ENCODE results near the gene MFAP4. TPM values are rescaled to one million over a fixed set of nuclear protein-coding genes. Genes with fewer than 3 reads are reported as not detected.

Gene MFAP4
- polyA plus RNA-seq, 1 donor from 2014 or later, result not detected

DNA sequence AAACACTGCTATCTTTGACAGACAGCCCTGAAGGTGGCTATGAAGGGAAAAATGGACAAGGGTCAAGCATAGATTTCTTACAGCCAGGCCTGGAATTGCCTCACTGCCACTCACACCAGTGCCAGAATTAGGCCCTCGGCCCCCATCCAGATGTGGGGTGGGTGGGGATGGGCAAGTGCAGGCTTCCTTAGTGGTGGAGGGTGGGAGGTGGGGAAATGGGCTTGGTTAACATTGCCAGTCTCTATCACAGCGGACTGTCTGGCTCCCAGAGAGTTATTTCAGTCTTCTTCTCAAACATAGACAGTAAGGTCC is 49.3 kb downstream of the MFAP4 start:
- Histone ChIP-seq H4K20me1 (ENCODE audit: insufficient read depth) (no peaks in the 10 kb centered on the region), H3K9ac (ENCODE audit: low read length) (no peak overlapping the region), H3K79me2 (replicated peaks; ENCODE audit: insufficient read depth, low read length) (no peaks in the 10 kb centered on the region), H3K4me3 (ENCODE audit: low read length) (no peak overlapping the region), H2AFZ (ENCODE audit: low read depth, low read length) (no peak overlapping the region), H3K27ac (ENCODE audit: low read length) (no peak overlapping the region), H3K27me3 (ENCODE audit: insufficient read depth, low read depth, low read length) (no peaks in the 10 kb centered on the region), H3K9me2 (ENCODE audit: insufficient read depth, low read length) (no peaks in the 10 kb centered on the region), H3F3A (ENCODE audit: insufficient read depth, low read length, poor library complexity, severe bottlenecking) (no peaks in the 10 kb centered on the region), H3K36me3 (ENCODE audit: insufficient read depth, low read length) (no peaks in the 10 kb centered on the region), H3K4me2 (ENCODE audit: low read length) (no peak overlapping the region), H3K9me3 (ENCODE audit: low read length) (no peaks in the 10 kb centered on the region)
- TF ChIP-seq EZH2 (IDR thresholded peaks at IDR 0.05; ENCODE audit: borderline replicate concordance, insufficient read depth, low read length, poor library complexity, severe bottlenecking), result no peak
- TF ChIP-seq EP300 (conservative IDR thresholded peaks at IDR 0.05; ENCODE audit: poor library complexity, severe bottlenecking), result no peak
- TF ChIP-seq SMC3 (conservative IDR thresholded peaks at IDR 0.05; ENCODE audit: poor library complexity), result no peak
- TF ChIP-seq MXI1 (conservative IDR thresholded peaks at IDR 0.05; ENCODE audit: poor library complexity, severe bottlenecking), result no peak
- TF ChIP-seq POLR2AphosphoS5 (IDR thresholded peaks at IDR 0.05), result no peak
- TF ChIP-seq, protein P1, sequence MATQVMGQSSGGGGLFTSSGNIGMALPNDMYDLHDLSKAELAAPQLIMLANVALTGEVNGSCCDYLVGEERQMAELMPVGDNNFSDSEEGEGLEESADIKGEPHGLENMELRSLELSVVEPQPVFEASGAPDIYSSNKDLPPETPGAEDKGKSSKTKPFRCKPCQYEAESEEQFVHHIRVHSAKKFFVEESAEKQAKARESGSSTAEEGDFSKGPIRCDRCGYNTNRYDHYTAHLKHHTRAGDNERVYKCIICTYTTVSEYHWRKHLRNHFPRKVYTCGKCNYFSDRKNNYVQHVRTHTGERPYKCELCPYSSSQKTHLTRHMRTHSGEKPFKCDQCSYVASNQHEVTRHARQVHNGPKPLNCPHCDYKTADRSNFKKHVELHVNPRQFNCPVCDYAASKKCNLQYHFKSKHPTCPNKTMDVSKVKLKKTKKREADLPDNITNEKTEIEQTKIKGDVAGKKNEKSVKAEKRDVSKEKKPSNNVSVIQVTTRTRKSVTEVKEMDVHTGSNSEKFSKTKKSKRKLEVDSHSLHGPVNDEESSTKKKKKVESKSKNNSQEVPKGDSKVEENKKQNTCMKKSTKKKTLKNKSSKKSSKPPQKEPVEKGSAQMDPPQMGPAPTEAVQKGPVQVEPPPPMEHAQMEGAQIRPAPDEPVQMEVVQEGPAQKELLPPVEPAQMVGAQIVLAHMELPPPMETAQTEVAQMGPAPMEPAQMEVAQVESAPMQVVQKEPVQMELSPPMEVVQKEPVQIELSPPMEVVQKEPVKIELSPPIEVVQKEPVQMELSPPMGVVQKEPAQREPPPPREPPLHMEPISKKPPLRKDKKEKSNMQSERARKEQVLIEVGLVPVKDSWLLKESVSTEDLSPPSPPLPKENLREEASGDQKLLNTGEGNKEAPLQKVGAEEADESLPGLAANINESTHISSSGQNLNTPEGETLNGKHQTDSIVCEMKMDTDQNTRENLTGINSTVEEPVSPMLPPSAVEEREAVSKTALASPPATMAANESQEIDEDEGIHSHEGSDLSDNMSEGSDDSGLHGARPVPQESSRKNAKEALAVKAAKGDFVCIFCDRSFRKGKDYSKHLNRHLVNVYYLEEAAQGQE (IDR thresholded peaks at IDR 0.05; ENCODE audit: borderline replicate concordance), result no peak
- TF ChIP-seq TAF1 (IDR thresholded peaks at IDR 0.05; ENCODE audit: low read depth), result no peak
- TF ChIP-seq, protein P2, sequence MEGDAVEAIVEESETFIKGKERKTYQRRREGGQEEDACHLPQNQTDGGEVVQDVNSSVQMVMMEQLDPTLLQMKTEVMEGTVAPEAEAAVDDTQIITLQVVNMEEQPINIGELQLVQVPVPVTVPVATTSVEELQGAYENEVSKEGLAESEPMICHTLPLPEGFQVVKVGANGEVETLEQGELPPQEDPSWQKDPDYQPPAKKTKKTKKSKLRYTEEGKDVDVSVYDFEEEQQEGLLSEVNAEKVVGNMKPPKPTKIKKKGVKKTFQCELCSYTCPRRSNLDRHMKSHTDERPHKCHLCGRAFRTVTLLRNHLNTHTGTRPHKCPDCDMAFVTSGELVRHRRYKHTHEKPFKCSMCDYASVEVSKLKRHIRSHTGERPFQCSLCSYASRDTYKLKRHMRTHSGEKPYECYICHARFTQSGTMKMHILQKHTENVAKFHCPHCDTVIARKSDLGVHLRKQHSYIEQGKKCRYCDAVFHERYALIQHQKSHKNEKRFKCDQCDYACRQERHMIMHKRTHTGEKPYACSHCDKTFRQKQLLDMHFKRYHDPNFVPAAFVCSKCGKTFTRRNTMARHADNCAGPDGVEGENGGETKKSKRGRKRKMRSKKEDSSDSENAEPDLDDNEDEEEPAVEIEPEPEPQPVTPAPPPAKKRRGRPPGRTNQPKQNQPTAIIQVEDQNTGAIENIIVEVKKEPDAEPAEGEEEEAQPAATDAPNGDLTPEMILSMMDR (IDR thresholded peaks at IDR 0.05; ENCODE audit: poor library complexity, severe bottlenecking), result no peak
- TF ChIP-seq RAD21 (conservative IDR thresholded peaks at IDR 0.05), result no peak

DNA sequence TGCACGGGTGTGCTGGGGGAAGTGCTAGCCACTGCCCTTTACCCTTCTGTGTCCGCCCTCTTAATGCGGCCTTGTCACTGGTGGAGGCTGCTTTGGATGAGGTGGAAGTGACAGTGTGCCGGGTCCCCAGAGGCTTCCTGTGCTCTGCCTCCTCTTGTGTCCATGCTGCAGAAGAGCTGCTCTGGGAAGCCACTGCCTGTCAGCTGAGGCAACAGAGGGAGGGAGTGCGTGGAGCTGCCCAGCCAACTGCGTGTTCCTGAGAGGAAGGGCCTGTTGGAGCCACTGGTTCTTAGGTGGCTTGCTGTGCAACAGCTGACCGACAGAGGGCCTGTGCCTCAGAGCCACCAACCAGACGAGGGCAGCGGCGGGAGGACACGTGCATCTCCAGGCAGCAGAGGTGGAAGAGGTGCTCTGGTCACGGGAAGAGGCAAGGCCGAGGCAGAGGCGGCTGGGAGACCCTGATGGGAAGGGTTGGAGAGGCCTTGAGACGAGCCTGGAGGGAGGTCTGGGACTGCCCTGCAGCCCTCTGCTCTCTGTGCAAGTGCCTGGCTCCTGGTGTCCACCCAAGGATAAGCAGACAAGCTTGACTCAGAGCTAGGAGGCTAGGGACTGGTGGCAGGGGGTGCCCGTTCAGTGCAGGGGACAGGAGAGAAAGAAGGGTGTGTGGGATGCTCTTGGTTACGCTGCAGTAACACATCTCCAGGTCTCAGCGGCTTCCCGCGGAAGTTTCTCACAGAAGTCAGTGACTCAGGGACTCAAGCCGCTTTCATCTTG is 49.9 kb downstream of the MFAP4 start:
- Histone ChIP-seq H3K9me2 (ENCODE audit: insufficient read depth, low read length) (no peaks in the 10 kb centered on the region), H3K27me3 (ENCODE audit: insufficient read depth, low read depth, low read length) (no peaks in the 10 kb centered on the region), H3K9ac (ENCODE audit: low read length) (no peak overlapping the region), H3K36me3 (ENCODE audit: insufficient read depth, low read length) (no peaks in the 10 kb centered on the region), H3K9me3 (ENCODE audit: low read length) (no peaks in the 10 kb centered on the region), H3K4me3 (ENCODE audit: low read length) (no peak overlapping the region), H3K27ac (ENCODE audit: low read length) (no peak overlapping the region), H3K4me2 (ENCODE audit: low read length) (no peak overlapping the region), H3F3A (ENCODE audit: insufficient read depth, low read length, poor library complexity, severe bottlenecking) (no peaks in the 10 kb centered on the region), H3K79me2 (replicated peaks; ENCODE audit: insufficient read depth, low read length) (no peaks in the 10 kb centered on the region), H4K20me1 (ENCODE audit: insufficient read depth) (no peaks in the 10 kb centered on the region), H2AFZ (ENCODE audit: low read depth, low read length) (no peak overlapping the region)
- TF ChIP-seq EP300 (conservative IDR thresholded peaks at IDR 0.05; ENCODE audit: poor library complexity, severe bottlenecking) (no peak), RAD21 (conservative IDR thresholded peaks at IDR 0.05) (no peak), EZH2 (IDR thresholded peaks at IDR 0.05; ENCODE audit: borderline replicate concordance, insufficient read depth, low read length, poor library complexity, severe bottlenecking) (no peak), POLR2AphosphoS5 (IDR thresholded peaks at IDR 0.05) (peak; percentile 1)
- TF ChIP-seq, protein P2 (IDR thresholded peaks at IDR 0.05; ENCODE audit: poor library complexity, severe bottlenecking), result no peak
- TF ChIP-seq, protein P1 (IDR thresholded peaks at IDR 0.05; ENCODE audit: borderline replicate concordance), result no peak

All from neural cell (in vitro differentiated cells).